ENCODE measurements around the gene QKI.
"Not testable (repeated sequence)": the region's sequence is repeated elsewhere in the genome, so short reads cannot be mapped to it uniquely, and the experiment has no call there.

QKI gene

GRCh38 chr6:163586888-163587287, 172.4 kb downstream of the QKI start:
- Histone ChIP-seq H3K36me3 (ENCODE audit: insufficient read depth) (no peaks in the 10 kb centered on the region), H3K27ac (no peak overlapping the region), H3K4me2 (no peak overlapping the region), H3K9ac (no peak overlapping the region), H3K4me1 (ENCODE audit: low read depth, poor library complexity, severe bottlenecking) (no peaks in the 10 kb centered on the region), H2AFZ (ENCODE audit: low read depth) (no peak overlapping the region), H3K79me2 (ENCODE audit: insufficient read depth, low read depth) (no peaks in the 10 kb centered on the region), H3K4me3 (IDR thresholded peaks at IDR 0.05; ENCODE audit: insufficient read depth, low read depth, low read length) (no peak overlapping the region), H3K27me3 (ENCODE audit: insufficient read depth, low read depth) (no peaks in the 10 kb centered on the region), H4K20me1 (ENCODE audit: insufficient read depth) (no peaks in the 10 kb centered on the region)
- no peak for TF ChIP-seq CTCF (conservative IDR thresholded peaks at IDR 0.05; ENCODE audit: low read depth, low read length)

GRCh38 chr6:163588220-163588919, 173.9 kb downstream of the QKI start:
- H3K27me3 ChIP-seq (ENCODE audit: insufficient read depth, low read depth): no peaks in the 10 kb centered on the region
- H3K4me1 ChIP-seq (ENCODE audit: low read depth, poor library complexity, severe bottlenecking): no peaks in the 10 kb centered on the region
- H3K27ac ChIP-seq: no peak overlapping the region
- no peak overlapping the region for H3K9ac ChIP-seq
- no peak overlapping the region for H3K4me3 ChIP-seq (IDR thresholded peaks at IDR 0.05; ENCODE audit: insufficient read depth, low read depth, low read length)
- H2AFZ ChIP-seq (ENCODE audit: low read depth): no peak overlapping the region
- H4K20me1 ChIP-seq (ENCODE audit: insufficient read depth): no peaks in the 10 kb centered on the region
- H3K36me3 ChIP-seq (ENCODE audit: insufficient read depth): no peaks in the 10 kb centered on the region
- no peaks in the 10 kb centered on the region for H3K79me2 ChIP-seq (ENCODE audit: insufficient read depth, low read depth)
- H3K4me2 ChIP-seq: no peak overlapping the region
- TF ChIP-seq CTCF (conservative IDR thresholded peaks at IDR 0.05; ENCODE audit: low read depth, low read length): no peak

- Histone ChIP-seq H3K4me1 (ENCODE audit: low read depth, poor library complexity, severe bottlenecking) (no peaks in the 10 kb centered on the region), H3K9ac (no peak overlapping the region), H3K36me3 (ENCODE audit: insufficient read depth) (no peaks in the 10 kb centered on the region), H3K4me2 (no peak overlapping the region), H3K27me3 (ENCODE audit: insufficient read depth, low read depth) (no peaks in the 10 kb centered on the region), H2AFZ (ENCODE audit: low read depth) (no peak overlapping the region), H3K27ac (no peak overlapping the region), H3K79me2 (ENCODE audit: insufficient read depth, low read depth) (no peaks in the 10 kb centered on the region), H4K20me1 (ENCODE audit: insufficient read depth) (no peaks in the 10 kb centered on the region), H3K4me3 (IDR thresholded peaks at IDR 0.05; ENCODE audit: insufficient read depth, low read depth, low read length) (no peak overlapping the region)
- TF ChIP-seq CTCF (conservative IDR thresholded peaks at IDR 0.05; ENCODE audit: low read depth, low read length): no peak
Measured at GRCh38 chr6:163589387-163589786, 174.9 kb downstream of the QKI start.

GRCh38 chr6:163590132-163590531, 175.6 kb downstream of the QKI start:
- H3K27ac ChIP-seq; H3K4me2 ChIP-seq; H3K27me3 ChIP-seq (ENCODE audit: insufficient read depth, low read depth); H4K20me1 ChIP-seq (ENCODE audit: insufficient read depth); H3K4me3 ChIP-seq (IDR thresholded peaks at IDR 0.05; ENCODE audit: insufficient read depth, low read depth, low read length); H3K4me1 ChIP-seq (ENCODE audit: low read depth, poor library complexity, severe bottlenecking); H2AFZ ChIP-seq (ENCODE audit: low read depth); H3K9ac ChIP-seq; H3K79me2 ChIP-seq (ENCODE audit: insufficient read depth, low read depth); H3K36me3 ChIP-seq (ENCODE audit: insufficient read depth): not testable (repeated sequence)

- H3K4me1 ChIP-seq (ENCODE audit: low read depth, poor library complexity, severe bottlenecking): no peaks in the 10 kb centered on the region
- H2AFZ ChIP-seq (ENCODE audit: low read depth): no peak overlapping the region
- no peak overlapping the region for H3K27ac ChIP-seq
- H3K9ac ChIP-seq: no peak overlapping the region
- TF ChIP-seq CTCF (conservative IDR thresholded peaks at IDR 0.05; ENCODE audit: low read depth, low read length): no peak
- no peaks in the 10 kb centered on the region for H3K36me3 ChIP-seq (ENCODE audit: insufficient read depth)
- no peak overlapping the region for H3K4me2 ChIP-seq
- no peaks in the 10 kb centered on the region for H3K27me3 ChIP-seq (ENCODE audit: insufficient read depth, low read depth)
- H4K20me1 ChIP-seq (ENCODE audit: insufficient read depth): no peaks in the 10 kb centered on the region
- no peaks in the 10 kb centered on the region for H3K79me2 ChIP-seq (ENCODE audit: insufficient read depth, low read depth)
- no peak overlapping the region for H3K4me3 ChIP-seq (IDR thresholded peaks at IDR 0.05; ENCODE audit: insufficient read depth, low read depth, low read length)
Measured at GRCh38 chr6:163592872-163593271, 178.4 kb downstream of the QKI start.
